CD4-positive, alpha-beta T cell treated with Interleukin-6 at 100 ng/mL for 8 hours (primary cell): ENCODE data around the gene LENEP.

Experiments
- DNase-seq: peaks from one replicate; pipeline ENCODE4 v3.0.0-alpha.2; 2020; ENCODE audit warnings: mixed read lengths, low spot score

LENEP gene

GRCh38 chr1:155026154-155026553, 32.8 kb downstream of the LENEP start:
- no peak for DNase-seq

GRCh38 chr1:155026588-155026987, 33.2 kb downstream of the LENEP start:
- no peak for DNase-seq

GRCh38 chr1:155029513-155030242, 36.3 kb downstream of the LENEP start:
- DNase-seq = no peak

GRCh38 chr1:155030243-155030795, 36.9 kb downstream of the LENEP start:
- DNase-seq = no peak

- DNase-seq = no peak
Observed at GRCh38 chr1:155030899-155031298, 37.5 kb downstream of the LENEP start.

- no peak for DNase-seq
Observed at GRCh38 chr1:155032886-155033285, 39.5 kb downstream of the LENEP start.

GRCh38 chr1:155033524-155033923, 40.1 kb downstream of the LENEP start, which contains the start of the genes DCST1 and DCST2:
DCST1 (plus strand) TSS chr1:155033824; CDS start chr1:155034037, 213 bp downstream.
DCST2 (minus strand) TSS chr1:155033781; CDS start chr1:155033701, 80 bp downstream.
- no peak for DNase-seq

- DNase-seq = no peak
Observed at GRCh38 chr1:155034318-155035208, 41.2 kb downstream of the LENEP start.

- DNase-seq = no peak
Observed at GRCh38 chr1:155035936-155036335, 42.5 kb downstream of the LENEP start.

GRCh38 chr1:155037043-155037442, 43.7 kb downstream of the LENEP start:
- no peak for DNase-seq

GRCh38 chr1:155037851-155038441, 44.6 kb downstream of the LENEP start:
- DNase-seq = no peak

- DNase-seq = no peak
Observed at GRCh38 chr1:155038602-155039307, 45.4 kb downstream of the LENEP start.

GRCh38 chr1:155039308-155039669, 45.9 kb downstream of the LENEP start:
- no peak for DNase-seq

- no peak for DNase-seq
Observed at GRCh38 chr1:155040358-155041093, 47.1 kb downstream of the LENEP start.

GRCh38 chr1:155042789-155043188, 49.4 kb downstream of the LENEP start:
- no peak for DNase-seq

GRCh38 chr1:155043301-155043702, 49.9 kb downstream of the LENEP start:
- no peak for DNase-seq

- DNase-seq = no peak
Observed at GRCh38 chr1:155043793-155044192, 50.4 kb downstream of the LENEP start.
